ENCODE measurements around the gene PSME3IP1.

Gene PSME3IP1

DNA sequence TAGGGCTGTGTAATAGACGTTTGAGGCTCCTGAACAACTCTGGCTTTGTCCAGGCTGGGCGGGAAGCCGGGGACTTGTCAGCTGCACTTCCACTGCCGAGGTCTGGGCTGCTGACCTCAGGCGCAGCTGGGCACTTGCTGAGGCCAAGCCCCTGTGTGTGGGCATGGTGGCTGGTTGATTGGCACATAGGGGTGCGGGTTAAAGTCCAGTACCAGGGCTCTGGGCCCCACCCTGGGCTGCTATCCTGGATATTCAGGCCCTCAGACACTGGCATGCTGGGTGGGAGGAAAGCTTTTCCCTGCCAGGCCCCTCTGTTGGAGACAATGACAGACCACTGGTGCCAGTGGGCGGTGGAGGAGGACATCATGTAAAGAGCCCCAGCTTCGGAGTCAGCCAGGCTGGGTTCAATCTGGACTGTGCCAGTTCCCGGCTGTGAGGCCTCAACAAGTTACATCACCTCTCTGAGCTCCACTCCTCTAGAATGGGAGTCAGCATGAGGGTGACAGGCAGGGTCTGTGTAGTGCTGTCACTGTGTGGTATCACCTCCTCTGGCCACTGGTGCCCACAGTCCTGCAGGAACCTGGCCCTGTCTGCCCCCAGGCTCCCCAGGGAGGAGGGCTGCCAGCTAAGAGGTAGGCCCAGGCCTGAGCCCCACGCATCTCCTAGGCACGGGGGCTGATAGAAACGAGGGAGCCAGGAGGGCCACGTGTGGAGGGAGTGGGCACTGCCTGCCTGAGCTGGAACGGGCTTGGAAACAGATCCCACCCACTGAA is 42.5 kb downstream of the PSME3IP1 start:
- DNase-seq (ENCODE audit: low spot score), result no peak

GRCh38 chr16:57141822-57142631 is 43.8 kb downstream of the PSME3IP1 start:
- DNase-seq (ENCODE audit: low spot score), result no peak

GRCh38 chr16:57140931-57141668 is 44.7 kb downstream of the PSME3IP1 start:
- DNase-seq (ENCODE audit: low spot score), result no peak

- DNase-seq (ENCODE audit: low spot score), result no peak
Measured at GRCh38 chr16:57138281-57138935, 47.4 kb downstream of the PSME3IP1 start.

DNA sequence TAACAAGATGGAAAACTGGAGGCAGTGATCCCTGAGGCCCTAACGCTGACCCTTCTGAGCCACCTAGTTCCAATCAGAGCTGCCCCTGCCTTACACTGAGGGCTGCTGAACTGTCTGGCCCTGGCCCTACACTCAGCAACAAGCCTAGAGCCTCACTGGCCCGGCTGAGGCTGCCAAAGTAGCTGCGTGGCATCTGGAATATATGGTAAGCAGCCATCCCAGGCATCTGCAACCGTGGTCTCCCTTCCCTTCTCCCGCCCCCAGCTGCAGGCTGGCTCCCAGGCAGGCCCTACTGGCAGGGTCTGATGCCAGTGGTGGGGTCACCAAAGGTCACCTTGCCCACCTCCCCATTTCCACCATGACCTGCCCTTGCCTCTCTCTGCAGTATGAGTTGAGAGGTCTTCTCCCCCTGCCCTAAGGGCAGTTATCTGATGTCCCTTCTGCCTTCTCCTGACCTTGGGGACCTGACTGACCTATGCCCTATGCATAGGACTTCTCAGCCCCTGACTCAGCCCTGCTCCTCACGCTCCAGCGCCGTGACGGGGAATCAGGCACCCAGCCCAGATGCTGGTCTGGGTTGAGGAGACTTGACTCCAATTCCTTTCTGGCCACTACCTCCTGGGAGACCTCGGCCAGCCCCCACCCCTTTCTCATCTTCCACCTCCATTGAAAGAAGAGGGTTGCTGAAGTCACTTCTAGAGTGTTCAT is 48.1 kb downstream of the PSME3IP1 start:
- DNase-seq (ENCODE audit: low spot score), result no peak

DNA sequence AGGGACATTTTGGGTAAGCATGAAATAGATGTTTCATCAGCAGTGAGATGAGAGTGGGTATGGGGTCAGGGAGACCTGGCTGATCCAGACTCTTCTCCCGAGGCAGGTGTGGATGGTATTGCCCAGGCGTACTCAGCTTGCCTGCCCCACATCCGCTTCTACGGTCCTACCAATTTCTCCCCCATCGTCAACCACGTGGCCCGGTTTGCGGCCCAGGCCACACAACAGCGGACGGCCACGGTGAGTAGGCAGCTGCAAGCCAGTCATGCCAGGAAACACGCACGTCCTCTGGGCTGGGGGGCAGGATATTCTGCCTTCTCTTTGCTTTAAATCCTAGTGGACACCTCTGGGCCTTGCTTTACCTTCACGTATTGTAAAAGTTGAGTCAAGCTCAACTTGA is 48.8 kb downstream of the PSME3IP1 start:
- DNase-seq (ENCODE audit: low spot score), result no peak

GRCh38 chr16:57134982-57135381 is 50.9 kb downstream of the PSME3IP1 start:
- no peak for DNase-seq (ENCODE audit: low spot score)

DNA sequence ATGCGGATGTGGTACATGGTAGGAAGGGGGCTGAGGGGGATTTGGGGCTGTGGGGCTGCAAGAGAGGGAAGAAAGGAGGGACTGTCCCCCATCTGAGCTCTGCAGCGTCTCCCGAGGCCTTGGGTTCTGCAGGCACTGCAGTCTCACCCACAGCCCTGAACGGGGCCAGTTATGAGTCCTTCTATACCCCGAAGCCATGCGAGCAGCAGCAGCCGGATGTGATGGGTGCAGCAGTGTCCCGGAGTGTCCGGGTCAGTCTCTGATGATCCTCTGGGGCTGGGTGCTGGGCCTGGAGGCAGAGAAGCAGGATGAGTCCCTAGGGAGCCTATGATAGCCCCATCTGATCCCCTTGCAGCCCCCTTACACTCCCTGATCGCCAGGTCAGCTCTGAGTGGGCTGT is 52.0 kb downstream of the PSME3IP1 start:
- no peak for DNase-seq (ENCODE audit: low spot score)

DNA sequence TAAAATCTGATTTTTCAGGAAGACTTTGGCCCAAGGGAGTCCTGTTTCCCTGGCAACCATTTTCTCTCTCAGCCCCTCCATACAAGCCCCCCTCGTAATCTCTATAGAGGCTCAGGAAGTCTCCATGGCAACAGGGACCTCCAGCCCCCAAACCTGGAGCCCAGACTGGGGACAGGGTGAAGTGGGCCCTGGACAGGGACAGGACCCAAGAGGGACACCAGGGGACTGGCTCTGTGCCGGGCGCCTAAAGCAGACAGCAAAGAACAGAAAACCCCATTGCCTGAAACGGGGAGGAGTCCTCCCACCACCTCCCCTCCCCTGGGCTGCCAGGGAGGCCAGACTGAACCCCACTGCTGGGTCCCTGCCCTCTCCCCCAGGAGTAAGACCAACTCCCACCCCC is 52.8 kb downstream of the PSME3IP1 start:
- no peak for DNase-seq (ENCODE audit: low spot score)

- no peak for DNase-seq (ENCODE audit: low spot score)
Measured at GRCh38 chr16:57132470-57132869, 53.4 kb downstream of the PSME3IP1 start.

- DNase-seq (ENCODE audit: low spot score), result no peak
Measured at GRCh38 chr16:57131351-57131970, 54.4 kb downstream of the PSME3IP1 start.

- DNase-seq (ENCODE audit: low spot score), result no peak
Measured at GRCh38 chr16:57130950-57131321, 54.9 kb downstream of the PSME3IP1 start.

DNA sequence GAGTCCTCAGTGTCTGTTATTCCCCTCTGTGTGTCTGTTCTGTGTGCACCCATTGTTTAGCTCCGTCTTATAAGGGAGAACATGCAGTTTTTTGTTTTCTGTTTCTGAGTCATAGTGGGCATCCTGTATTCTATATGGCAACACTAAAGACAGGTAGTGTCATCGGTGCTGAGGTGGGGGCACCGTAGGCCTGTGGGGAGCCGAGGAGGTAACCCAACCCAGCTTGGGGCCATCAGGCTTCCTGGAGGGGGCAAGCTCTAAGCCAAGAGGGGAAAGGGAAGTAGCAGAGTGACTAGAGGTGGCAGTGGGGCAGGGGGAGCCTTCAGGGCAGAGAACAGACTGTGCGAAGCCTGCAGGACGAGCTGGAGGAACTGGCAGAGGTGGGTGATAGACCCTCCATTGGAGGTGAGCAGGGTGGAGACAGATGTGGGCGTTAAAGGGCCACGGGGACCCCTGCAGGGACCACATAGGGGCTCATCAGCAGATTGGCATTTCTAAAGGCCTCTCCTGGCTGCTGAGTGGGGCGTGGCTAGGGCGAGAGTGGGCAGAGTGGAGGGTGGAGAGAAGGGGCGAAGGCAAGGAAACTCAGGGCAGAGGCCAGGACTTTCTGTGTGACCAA is 57.0 kb downstream of the PSME3IP1 start:
- DNase-seq (ENCODE audit: low spot score), result no peak

GRCh38 chr16:57127836-57128235 is 58.0 kb downstream of the PSME3IP1 start:
- DNase-seq (ENCODE audit: low spot score), result no peak

DNA sequence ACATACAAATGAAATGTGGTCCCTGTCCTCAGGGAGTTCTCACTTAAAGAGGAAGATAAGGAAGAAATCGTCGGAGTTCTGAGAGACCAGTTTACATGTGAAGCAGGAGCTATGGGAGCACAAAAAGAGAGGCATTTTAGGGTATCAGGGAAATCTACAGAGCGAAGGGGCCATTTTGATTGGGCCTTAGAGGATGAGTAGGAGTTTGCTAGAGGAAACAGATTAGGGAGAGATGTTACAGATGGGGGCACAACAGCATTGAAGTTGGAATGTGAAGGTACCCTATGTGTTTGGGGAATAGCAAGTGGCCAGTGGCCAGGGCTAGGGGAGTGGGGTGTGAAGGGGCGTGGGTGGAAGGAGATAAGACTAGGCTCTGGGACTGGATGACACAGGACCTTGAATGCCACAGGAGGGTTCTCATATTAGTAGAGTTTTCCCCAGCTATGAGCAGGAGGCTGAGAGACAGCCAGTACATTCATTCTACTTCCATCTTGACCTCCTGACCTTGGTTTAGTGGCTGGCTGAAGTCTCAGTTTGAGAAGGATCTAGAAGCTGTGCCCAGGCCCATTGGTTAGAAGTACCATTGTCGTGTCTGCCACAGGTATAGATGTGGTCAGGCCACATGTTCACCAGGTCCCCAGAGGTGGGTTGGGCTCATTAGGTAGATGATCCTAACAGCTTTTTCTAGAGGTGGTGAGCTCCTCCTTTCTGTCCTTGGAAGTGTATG is 58.6 kb downstream of the PSME3IP1 start:
- no peak for DNase-seq (ENCODE audit: low spot score)

DNA sequence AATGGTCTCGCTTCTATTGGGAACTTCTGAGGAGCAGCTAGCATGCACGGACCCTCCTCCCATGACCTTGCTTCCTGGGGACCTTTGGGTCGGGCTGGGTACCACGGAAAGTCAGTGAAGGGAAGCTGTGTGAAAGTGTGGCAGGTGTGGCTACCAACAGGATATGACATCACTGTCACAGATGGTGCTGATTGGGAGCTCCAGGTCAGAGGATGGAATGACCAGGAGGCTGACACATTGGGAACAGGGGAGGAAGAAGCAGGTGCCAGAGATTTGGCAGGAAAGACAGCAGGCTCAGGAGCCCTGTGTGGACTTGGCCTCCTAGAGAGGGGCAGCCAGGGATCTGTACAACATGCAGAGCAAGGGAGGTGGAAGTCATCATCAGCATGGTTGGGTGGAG is 59.4 kb downstream of the PSME3IP1 start:
- DNase-seq (ENCODE audit: low spot score), result no peak

- DNase-seq (ENCODE audit: low spot score), result no peak
Measured at GRCh38 chr16:57125969-57126368, 59.9 kb downstream of the PSME3IP1 start.

DNA sequence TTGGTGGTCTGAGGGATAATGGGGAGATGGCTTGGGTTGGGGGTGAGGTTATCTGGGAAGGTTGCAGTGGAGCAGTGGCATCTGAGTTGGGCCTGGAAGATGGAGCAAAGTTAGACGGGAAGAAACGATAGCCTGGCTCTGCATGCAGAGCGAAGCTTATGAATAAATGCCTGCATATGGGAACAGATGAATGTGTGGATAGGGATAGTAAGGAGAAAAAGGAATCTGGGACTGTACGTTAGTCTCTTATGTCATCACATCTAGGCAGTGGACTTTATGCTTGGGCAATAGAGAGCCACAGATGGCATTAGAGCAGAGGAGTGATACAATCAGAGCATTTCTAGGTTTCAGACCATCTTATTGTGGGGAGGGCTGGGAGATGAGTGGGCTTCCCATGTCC is 60.5 kb downstream of the PSME3IP1 start:
- no peak for DNase-seq (ENCODE audit: low spot score)

- no peak for DNase-seq (ENCODE audit: low spot score)
Measured at GRCh38 chr16:57123974-57124674, 61.7 kb downstream of the PSME3IP1 start.
